RWPE2 (cell line): ENCODE data around the gene MYADM.

Experiments used
- ATAC-seq: fragments of 200-7000 bp; cut with Tn5 transposase; 3 replicates; pipeline ENCODE4 v1.9.1; 2021; ENCODE audit warnings: low read depth
- DNase-seq: peaks from one replicate; pipeline ENCODE4 v3.0.0-alpha.2; 2020; ENCODE audit warnings: low spot score
- H3K27ac ChIP-seq: fragments of 450-650 bp; 2 replicates; pipeline ENCODE4 v1.5.1; 2017; ENCODE audit warnings: mild to moderate bottlenecking; ENCODE audit not compliant: poor library complexity, severe bottlenecking
- H3K27me3 ChIP-seq: fragments of 250-450 bp; sonication (Bioruptor Pico); 2 replicates; pipeline ENCODE4 v1.5.1; 2021; ENCODE audit warnings: mild to moderate bottlenecking, moderate library complexity; ENCODE audit not compliant: insufficient read depth, poor library complexity, severe bottlenecking
- H3K36me3 ChIP-seq: fragments of 250-450 bp; sonication (Bioruptor Pico); 2 replicates; pipeline ENCODE4 v1.5.1; 2020; ENCODE audit warnings: low read depth, mild to moderate bottlenecking, moderate library complexity
- H3K4me1 ChIP-seq: fragments of 250-450 bp; sonication (Bioruptor Pico); 2 replicates; pipeline ENCODE4 v1.5.1; 2021; ENCODE audit warnings: mild to moderate bottlenecking, moderate library complexity; ENCODE audit not compliant: insufficient read depth, poor library complexity, severe bottlenecking
- H3K4me3 ChIP-seq: fragments of 250-450 bp; sonication (Bioruptor Pico); 2 replicates; pipeline ENCODE4 v1.5.1; 2021; ENCODE audit warnings: mild to moderate bottlenecking, moderate library complexity; ENCODE audit not compliant: severe bottlenecking
- H3K9me3 ChIP-seq: fragments of 250-450 bp; sonication (Bioruptor Pico); 2 replicates; pipeline ENCODE4 v1.5.1; 2021; ENCODE audit warnings: mild to moderate bottlenecking, moderate library complexity; ENCODE audit not compliant: severe bottlenecking
- CTCF ChIP-seq: fragments of 450-650 bp; IDR thresholded peaks from one replicate; pipeline ENCODE4 v1.5.1; 2017; ENCODE audit warnings: mild to moderate bottlenecking, moderate library complexity; ENCODE audit not compliant: poor library complexity, severe bottlenecking

The MYADM gene

GRCh38 chr19:53907193-53907581, 39.5 kb downstream of the MYADM start:
- Histone ChIP-seq H3K36me3 (no peaks in the 10 kb centered on the region), H3K27ac (no peak overlapping the region), H3K4me3 (no peak overlapping the region), H3K4me1 (no peaks in the 10 kb centered on the region), H3K9me3 (no peaks in the 10 kb centered on the region), H3K27me3 (peaks cover 53% of the 10 kb centered on the region)
- DNase-seq (no peak), ATAC-seq (no peak)
- TF ChIP-seq CTCF, result no peak

GRCh38 chr19:53907690-53908089, 40.0 kb downstream of the MYADM start:
- no peak overlapping the region for H3K4me3 ChIP-seq
- no peak for DNase-seq
- H3K9me3 ChIP-seq, result no peaks in the 10 kb centered on the region
- H3K27me3 ChIP-seq, result peaks cover 53% of the 10 kb centered on the region
- H3K36me3 ChIP-seq, result no peaks in the 10 kb centered on the region
- no peaks in the 10 kb centered on the region for H3K4me1 ChIP-seq
- H3K27ac ChIP-seq, result no peak overlapping the region
- TF ChIP-seq CTCF, result no peak
- ATAC-seq, result no peak

GRCh38 chr19:53908106-53908934, 40.6 kb downstream of the MYADM start:
- H3K36me3 ChIP-seq, result no peaks in the 10 kb centered on the region
- no peak overlapping the region for H3K4me3 ChIP-seq
- no peaks in the 10 kb centered on the region for H3K9me3 ChIP-seq
- peaks cover 53% of the 10 kb centered on the region for H3K27me3 ChIP-seq
- DNase-seq (no peak), ATAC-seq (peak; percentile 78)
- TF ChIP-seq CTCF, result no peak
- H3K4me1 ChIP-seq, result no peaks in the 10 kb centered on the region
- no peak overlapping the region for H3K27ac ChIP-seq

- Histone ChIP-seq H3K4me3 (no peak within 1 kb of the TSS), H3K4me1 (no peaks in the 10 kb centered on the region), H3K27ac (no peak within 1 kb of the TSS), H3K27me3 (peaks cover 53% of the 10 kb centered on the region), H3K36me3 (no peaks in the 10 kb centered on the region), H3K9me3 (no peaks in the 10 kb centered on the region)
- no peak for TF ChIP-seq CTCF
- DNase-seq (no peak), ATAC-seq (no peak)
Observed at GRCh38 chr19:53908935-53909415, 41.3 kb downstream of the MYADM start, which contains the start of gene CACNG7. TSS of gene CACNG7 (plus strand) at chr19:53909278. CDS start at chr19:53912832, 3,554 bp downstream.
